Activated T-cell treated with anti-CD3 and anti-CD28 coated beads for 48 hours (primary cell): Measurements from ENCODE around the gene FAM25A.
"Not testable (repeated sequence)": the region's sequence is repeated elsewhere in the genome, so short reads cannot be mapped to it uniquely, and the experiment has no call there.

ENCODE experiments used
- DNase-seq: peaks from one replicate; pipeline ENCODE4 v3.0.0-alpha.2; 2020; ENCODE audit warnings: low read depth

FAM25A gene

GRCh38 chr10:87020056-87020455 is at the start of gene FAM25A:
FAM25A (plus strand) TSS chr10:87020294; CDS start chr10:87020325, 31 bp downstream.
- not testable (repeated sequence) for DNase-seq

GRCh38 chr10:86970982-86971231 is 49.2 kb upstream of the FAM25A start:
- no peak for DNase-seq

GRCh38 chr10:86971232-86971991 is 48.7 kb upstream of the FAM25A start:
- DNase-seq: peak; percentile 83

- no peak for DNase-seq
Observed at GRCh38 chr10:86972613-86973380, 47.3 kb upstream of the FAM25A start.

GRCh38 chr10:86974484-86974883 is 45.6 kb upstream of the FAM25A start:
- no peak for DNase-seq

- no peak for DNase-seq
Observed at GRCh38 chr10:86976362-86977056, 43.6 kb upstream of the FAM25A start.

GRCh38 chr10:86978457-86978856 is 41.6 kb upstream of the FAM25A start:
- DNase-seq: not testable (repeated sequence)

GRCh38 chr10:86979296-86979818 is 40.7 kb upstream of the FAM25A start:
- no peak for DNase-seq

- no peak for DNase-seq
Observed at GRCh38 chr10:86979977-86980448, 40.1 kb upstream of the FAM25A start.

- DNase-seq: not testable (repeated sequence)
Observed at GRCh38 chr10:86981020-86981419, 39.1 kb upstream of the FAM25A start.

GRCh38 chr10:86981716-86982115 is 38.4 kb upstream of the FAM25A start:
- DNase-seq: no peak

- not testable (repeated sequence) for DNase-seq
Observed at GRCh38 chr10:86984498-86984897, 35.6 kb upstream of the FAM25A start.

- no peak for DNase-seq
Observed at GRCh38 chr10:86988520-86988919, 31.6 kb upstream of the FAM25A start.

- DNase-seq: not testable (repeated sequence)
Observed at GRCh38 chr10:86991362-86991761, 28.7 kb upstream of the FAM25A start.

- no peak for DNase-seq
Observed at GRCh38 chr10:86992456-86992855, 27.6 kb upstream of the FAM25A start.

- DNase-seq: no peak
Observed at GRCh38 chr10:86992929-86993328, 27.2 kb upstream of the FAM25A start.

- DNase-seq: not testable (repeated sequence)
Observed at GRCh38 chr10:86999802-87000403, 20.2 kb upstream of the FAM25A start.

GRCh38 chr10:87000491-87000890 is 19.6 kb upstream of the FAM25A start:
- DNase-seq: no peak

GRCh38 chr10:87007124-87007523 is 13.0 kb upstream of the FAM25A start:
- DNase-seq: not testable (repeated sequence)

- not testable (repeated sequence) for DNase-seq
Observed at GRCh38 chr10:87007674-87008073, 12.4 kb upstream of the FAM25A start.

- DNase-seq: not testable (repeated sequence)
Observed at GRCh38 chr10:87008303-87008702, 11.8 kb upstream of the FAM25A start.

GRCh38 chr10:87009134-87009696 is 10.9 kb upstream of the FAM25A start:
- DNase-seq: not testable (repeated sequence)
